Suprapubic skin (tissue), 4 donors: Measurements from ENCODE around the gene DDAH1. TPM values are rescaled to one million over a fixed set of nuclear protein-coding genes. Genes with fewer than 3 reads are reported as not detected.

Experiments used
- DNase-seq, 2 donors: peaks; one replicate each; pipeline ENCODE4 v3.0.0-alpha.2; 2019; ENCODE audit warnings: low spot score in 2 of 2
- H3K27ac ChIP-seq: fragments of 200-600 bp; sonication (generic); one replicate; pipeline ENCODE4 v1.5.1; 2019
- H3K27me3 ChIP-seq: fragments of 200-600 bp; sonication (generic); one replicate; pipeline ENCODE4 v1.5.1; 2019
- H3K36me3 ChIP-seq: fragments of 200-600 bp; sonication (generic); one replicate; pipeline ENCODE4 v1.5.1; 2019
- H3K4me1 ChIP-seq: fragments of 200-600 bp; sonication (generic); one replicate; pipeline ENCODE4 v1.5.1; 2019
- H3K4me3 ChIP-seq: fragments of 200-600 bp; sonication (generic); one replicate; pipeline ENCODE4 v1.5.1; 2019; ENCODE audit warnings: mild to moderate bottlenecking
- H3K9me3 ChIP-seq: fragments of 200-600 bp; sonication (generic); one replicate; pipeline ENCODE4 v1.5.1; 2019
- EP300 ChIP-seq: sonication (generic); formaldehyde crosslinking; IDR thresholded peaks from one replicate; pipeline ENCODE4 v1.6.1; 2017; ENCODE audit warnings: antibody characterized with exemption
- POLR2A ChIP-seq, 2 donors: fragments of 450-650 bp; IDR thresholded peaks; one replicate each; pipeline ENCODE4 v1.6.1; 2017; ENCODE audit warnings: antibody characterized with exemption in 2 of 2, mild to moderate bottlenecking in 2 of 2, moderate library complexity in 2 of 2
- POLR2AphosphoS5 ChIP-seq, 3 donors: sonication (generic); formaldehyde crosslinking; IDR thresholded peaks; one replicate each; pipeline ENCODE4 v1.6.1; 2017; ENCODE audit warnings: antibody characterized with exemption in 3 of 3
- WGBS: methylation state at CpG from one replicate; pipeline ENCODE4 v1.1.5; 2018; 5-methylcytosine and 5-hydroxymethylcytosine counted together
- total RNA-seq, 4 donors: library from RNA; depleted of rRNA; stranded (reverse); fragments of >200 nt; gene quantifications; one replicate each; pipeline ENCODE4 v1.1.0, GENCODE V29; 2016
- TF ChIP-seq, protein P1 (sequence below), 2 donors: fragments of 200-600 bp in 1 of 2; fragments of 450-650 bp in 1 of 2; sonication (generic) in 1 of 2; IDR thresholded peaks; one replicate each; pipeline ENCODE4 v1.5.1; 2016 to 2019; ENCODE audit warnings: antibody characterized with exemption in 2 of 2, mild to moderate bottlenecking in 1 of 2, moderate library complexity in 1 of 2

The DDAH1 gene
- total RNA-seq, 4 donors from 2014 or later, result 10.4 to 19.6 (median 15.5) TPM

DNA sequence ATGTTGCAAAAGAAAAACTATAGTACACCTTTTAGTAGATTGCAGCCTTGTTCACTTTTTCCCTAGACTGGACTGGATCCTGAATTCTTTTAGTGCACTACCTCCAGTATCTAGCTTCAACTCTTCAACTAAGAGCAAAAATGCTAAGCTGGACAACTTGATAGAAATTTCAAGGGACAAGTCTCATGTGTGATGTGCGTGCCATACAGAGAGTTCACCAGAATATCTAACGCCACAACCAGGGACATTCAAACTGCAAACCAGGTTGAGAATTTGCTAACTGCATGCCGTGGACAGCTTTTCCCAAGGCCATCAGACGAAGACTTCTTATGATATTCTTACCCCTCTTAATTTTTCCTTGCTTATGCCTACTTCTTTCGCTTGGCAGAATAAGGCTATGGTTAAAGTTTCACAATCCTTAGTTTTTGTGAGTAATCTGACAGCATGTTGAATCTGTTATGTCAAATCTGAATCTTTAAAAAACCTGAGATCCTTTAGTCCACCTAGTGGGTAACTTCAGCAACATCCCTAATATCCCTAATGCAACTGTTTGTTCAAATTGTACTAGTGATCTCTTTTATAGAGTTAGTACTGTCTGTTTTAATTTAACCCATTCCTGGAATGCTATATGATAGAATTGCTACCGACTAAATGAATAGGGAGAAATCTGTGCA, 66.4 kb downstream of the DDAH1 start:
- no peak overlapping the region for H3K27ac ChIP-seq
- peaks cover 5% of the 10 kb centered on the region for H3K4me1 ChIP-seq
- no peak overlapping the region for H3K4me3 ChIP-seq
- 87% methylated on average over 6 of the region's 6 CpGs for WGBS
- no peaks in the 10 kb centered on the region for H3K9me3 ChIP-seq
- DNase-seq, result no peak
- no peaks in the 10 kb centered on the region for H3K36me3 ChIP-seq
- no peaks in the 10 kb centered on the region for H3K27me3 ChIP-seq
- TF ChIP-seq POLR2A (IDR thresholded peaks at IDR 0.05) (no peak), EP300 (no peak), POLR2AphosphoS5 (IDR thresholded peaks at IDR 0.05) (no peak)
- TF ChIP-seq, protein P1, sequence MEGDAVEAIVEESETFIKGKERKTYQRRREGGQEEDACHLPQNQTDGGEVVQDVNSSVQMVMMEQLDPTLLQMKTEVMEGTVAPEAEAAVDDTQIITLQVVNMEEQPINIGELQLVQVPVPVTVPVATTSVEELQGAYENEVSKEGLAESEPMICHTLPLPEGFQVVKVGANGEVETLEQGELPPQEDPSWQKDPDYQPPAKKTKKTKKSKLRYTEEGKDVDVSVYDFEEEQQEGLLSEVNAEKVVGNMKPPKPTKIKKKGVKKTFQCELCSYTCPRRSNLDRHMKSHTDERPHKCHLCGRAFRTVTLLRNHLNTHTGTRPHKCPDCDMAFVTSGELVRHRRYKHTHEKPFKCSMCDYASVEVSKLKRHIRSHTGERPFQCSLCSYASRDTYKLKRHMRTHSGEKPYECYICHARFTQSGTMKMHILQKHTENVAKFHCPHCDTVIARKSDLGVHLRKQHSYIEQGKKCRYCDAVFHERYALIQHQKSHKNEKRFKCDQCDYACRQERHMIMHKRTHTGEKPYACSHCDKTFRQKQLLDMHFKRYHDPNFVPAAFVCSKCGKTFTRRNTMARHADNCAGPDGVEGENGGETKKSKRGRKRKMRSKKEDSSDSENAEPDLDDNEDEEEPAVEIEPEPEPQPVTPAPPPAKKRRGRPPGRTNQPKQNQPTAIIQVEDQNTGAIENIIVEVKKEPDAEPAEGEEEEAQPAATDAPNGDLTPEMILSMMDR (IDR thresholded peaks at IDR 0.05), result no peak

DNA sequence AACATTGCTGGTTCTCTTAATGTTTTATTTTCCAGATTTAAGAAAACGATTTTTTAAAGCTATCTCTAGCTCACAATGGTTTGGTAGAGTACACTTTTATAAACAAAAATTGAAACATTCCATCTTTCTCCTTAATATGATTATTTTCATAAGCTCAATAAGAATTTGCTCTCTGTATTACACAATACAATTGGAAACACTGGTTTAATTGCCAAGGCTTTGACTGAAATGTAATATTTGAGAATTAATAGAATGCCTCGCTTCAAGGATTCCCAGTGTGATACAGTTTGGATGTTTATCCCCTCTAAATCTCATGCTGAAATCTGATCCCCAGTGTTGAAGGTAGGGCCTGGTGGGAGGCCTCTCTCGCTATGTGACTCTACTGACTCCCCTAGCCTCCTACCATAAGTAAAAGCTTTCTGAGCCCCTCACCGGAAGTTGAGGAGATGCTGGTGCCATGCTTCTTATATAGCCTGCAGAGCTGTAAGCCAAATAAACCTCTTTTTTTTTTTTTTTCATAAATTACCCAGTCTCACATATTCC, 67.4 kb downstream of the DDAH1 start:
- DNase-seq, result no peak
- Histone ChIP-seq H3K9me3 (no peaks in the 10 kb centered on the region), H3K4me1 (peaks cover 5% of the 10 kb centered on the region), H3K27me3 (no peaks in the 10 kb centered on the region), H3K27ac (no peak overlapping the region), H3K4me3 (no peak overlapping the region), H3K36me3 (no peaks in the 10 kb centered on the region)
- TF ChIP-seq, protein P1 (IDR thresholded peaks at IDR 0.05), result no peak
- TF ChIP-seq EP300 (no peak), POLR2A (IDR thresholded peaks at IDR 0.05) (no peak), POLR2AphosphoS5 (IDR thresholded peaks at IDR 0.05) (no peak)
- 74% methylated on average over 4 of the region's 4 CpGs for WGBS

- 90% methylated on average over 2 of the region's 2 CpGs for WGBS
- Histone ChIP-seq H3K36me3 (no peaks in the 10 kb centered on the region), H3K4me3 (no peak overlapping the region), H3K27me3 (no peaks in the 10 kb centered on the region), H3K9me3 (no peaks in the 10 kb centered on the region), H3K27ac (no peak overlapping the region), H3K4me1 (peaks cover 5% of the 10 kb centered on the region)
- TF ChIP-seq, protein P1 (IDR thresholded peaks at IDR 0.05), result no peak
- TF ChIP-seq POLR2A (IDR thresholded peaks at IDR 0.05) (no peak), EP300 (no peak), POLR2AphosphoS5 (IDR thresholded peaks at IDR 0.05) (no peak)
- DNase-seq, result no peak
These were observed 68.8 kb downstream of the DDAH1 start for GRCh38 chr1:85396194-85396593.

GRCh38 chr1:85394130-85394529, 70.8 kb downstream of the DDAH1 start:
- peaks cover 2% of the 10 kb centered on the region for H3K4me1 ChIP-seq
- no peak overlapping the region for H3K4me3 ChIP-seq
- H3K27me3 ChIP-seq, result no peaks in the 10 kb centered on the region
- no peak for DNase-seq
- H3K36me3 ChIP-seq, result no peaks in the 10 kb centered on the region
- no peaks in the 10 kb centered on the region for H3K9me3 ChIP-seq
- 93% methylated on average over 2 of the region's 2 CpGs for WGBS
- H3K27ac ChIP-seq, result no peak overlapping the region
- TF ChIP-seq EP300 (no peak), POLR2AphosphoS5 (IDR thresholded peaks at IDR 0.05) (no peak), POLR2A (IDR thresholded peaks at IDR 0.05) (no peak)
- TF ChIP-seq, protein P1 (IDR thresholded peaks at IDR 0.05), result no peak

- Histone ChIP-seq H3K4me1 (no peaks in the 10 kb centered on the region), H3K27ac (no peak overlapping the region), H3K4me3 (no peak overlapping the region), H3K27me3 (no peaks in the 10 kb centered on the region), H3K36me3 (no peaks in the 10 kb centered on the region), H3K9me3 (no peaks in the 10 kb centered on the region)
- no peak for DNase-seq
- TF ChIP-seq POLR2AphosphoS5 (IDR thresholded peaks at IDR 0.05) (no peak), POLR2A (IDR thresholded peaks at IDR 0.05) (no peak), EP300 (no peak)
- TF ChIP-seq, protein P1 (IDR thresholded peaks at IDR 0.05), result no peak
These were observed 71.5 kb downstream of the DDAH1 start for GRCh38 chr1:85393490-85393889.
